MCF 10A (cell line): ENCODE results near the gene DDHD1. TPM values are rescaled to one million over a fixed set of nuclear protein-coding genes. Genes with fewer than 3 reads are reported as not detected.

Experiments used
- BruUV-seq: library from RNA; stranded (reverse); fragments of 400-500 nt; replicated peaks from 2 replicates; lab custom pipeline; 2021; lab: Mats Ljungman, UMichigan
- CTCF ChIA-PET: fragments of 300-600 bp; sonication (Branson Sonifier 250); formaldehyde crosslinking; extraction: SDS; loops from one replicate; lab custom pipeline; 2021; ENCODE audit warnings: antibody characterized with exemption, inconsistent platforms; lab: Yijun Ruan, JAX
- POLR2A ChIA-PET: fragments of 300-600, 350-650 bp; sonication (Branson Sonifier 250); formaldehyde crosslinking; extraction: SDS; loops from one replicate; lab custom pipeline; 2020; ENCODE audit warnings: antibody characterized with exemption, inconsistent platforms; lab: Yijun Ruan, JAX
- DNase-seq: peaks from one replicate; pipeline ENCODE4 v3.0.0-alpha.2; 2018; ENCODE audit not compliant: unreplicated experiment
- H3K27ac Mint-ChIP-seq: one replicate; pipeline ENCODE4 v1.8.0; 2022; ENCODE audit warnings: mild to moderate bottlenecking, low read depth, mixed read lengths; ENCODE audit not compliant: unreplicated experiment
- H3K27me3 Mint-ChIP-seq: one replicate; pipeline ENCODE4 v1.8.0; 2022; ENCODE audit warnings: mixed read lengths; ENCODE audit not compliant: insufficient read depth, unreplicated experiment
- H3K36me3 Mint-ChIP-seq: one replicate; pipeline ENCODE4 v1.8.0; 2022; ENCODE audit warnings: mild to moderate bottlenecking, moderate library complexity, mixed read lengths; ENCODE audit not compliant: insufficient read depth, unreplicated experiment
- H3K4me1 Mint-ChIP-seq: one replicate; pipeline ENCODE4 v1.8.0; 2022; ENCODE audit warnings: mixed read lengths; ENCODE audit not compliant: insufficient read depth, unreplicated experiment
- H3K4me3 Mint-ChIP-seq: one replicate; pipeline ENCODE4 v1.8.0; 2022; ENCODE audit warnings: mild to moderate bottlenecking, moderate library complexity, mixed read lengths; ENCODE audit not compliant: unreplicated experiment
- H3K9me3 Mint-ChIP-seq: one replicate; pipeline ENCODE4 v1.8.0; 2022; ENCODE audit warnings: mixed read lengths; ENCODE audit not compliant: unreplicated experiment
- CTCF ChIP-seq: fragments of 200-600 bp; IDR thresholded peaks from one replicate; pipeline ENCODE4 v1.8.0; 2022; ENCODE audit warnings: antibody characterized with exemption, mild to moderate bottlenecking; ENCODE audit not compliant: unreplicated experiment
- intact Hi-C: fragments of 100-400 bp; cut with micrococcal nuclease; formaldehyde crosslinking; loops from 2 replicates; pipeline ENCODE4 v1.14.1; 2022
- total RNA-seq: library from RNA; stranded (reverse); gene quantifications from 2 replicates; pipeline ENCODE4 v1.2.3, GENCODE V29; 2022

DDHD1 gene
- total RNA-seq, 1 experiment from 2014 or later = 16.3 TPM

DNA sequence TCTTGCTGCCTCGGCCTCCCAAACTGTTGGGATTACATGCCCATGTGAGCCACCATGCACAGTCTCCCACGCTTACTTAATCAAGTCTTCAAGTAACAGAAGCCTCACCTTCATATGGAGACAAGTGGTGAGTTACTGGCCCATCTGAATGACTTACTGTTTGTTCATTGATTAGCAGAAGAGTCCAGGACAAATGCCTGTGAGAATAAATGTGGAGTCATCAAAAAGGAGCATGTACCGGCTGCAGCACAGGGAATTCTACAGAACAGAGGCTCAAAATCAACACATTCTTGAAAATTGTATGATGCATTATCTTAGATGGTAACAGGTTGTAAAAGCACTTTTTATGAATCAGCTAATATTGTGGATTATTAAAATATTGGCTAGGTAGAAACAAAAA lies 129.8 kb downstream of the DDHD1 start:
- intact Hi-C loops = no loop called here
- no TSS peak for BruUV-seq
- ChIA-PET CTCF (interaction anchor here (1.5 kb wide), 1 partner anchor 31 kb away, joined by 3 read pairs; no protein-coding TSS in a partner anchor), POLR2A (interaction anchor here (1.0 kb wide), 1 partner anchor 12 kb away, joined by 6 read pairs; no protein-coding TSS in a partner anchor)
- H3K27ac Mint-ChIP-seq = no peak overlapping the region
- no peaks in the 10 kb centered on the region for H3K36me3 Mint-ChIP-seq
- no peaks in the 10 kb centered on the region for H3K27me3 Mint-ChIP-seq
- TF ChIP-seq CTCF = no peak
- no peak for DNase-seq
- H3K9me3 Mint-ChIP-seq = no peaks in the 10 kb centered on the region
- H3K4me1 Mint-ChIP-seq = no peaks in the 10 kb centered on the region
- no peak overlapping the region for H3K4me3 Mint-ChIP-seq

GRCh38 chr14:53022593-53022992 lies 130.5 kb downstream of the DDHD1 start:
- no TSS peak for BruUV-seq
- intact Hi-C loops = no loop called here
- ChIA-PET POLR2A (interaction anchor here (0.6 to 1.0 kb wide), 2 partner anchors 11 to 1826 kb away, joined by 6 read pairs; no protein-coding TSS in a partner anchor), CTCF (interaction anchor here (0.6 to 1.5 kb wide), 3 partner anchors 32 to 704 kb away, joined by 3 read pairs; no protein-coding TSS in a partner anchor)
- Mint-ChIP-seq H3K27ac (no peak overlapping the region), H3K9me3 (no peaks in the 10 kb centered on the region), H3K4me3 (no peak overlapping the region), H3K4me1 (no peaks in the 10 kb centered on the region), H3K36me3 (no peaks in the 10 kb centered on the region), H3K27me3 (no peaks in the 10 kb centered on the region)
- TF ChIP-seq CTCF = no peak
- DNase-seq = no peak

GRCh38 chr14:53020193-53020932 lies 132.8 kb downstream of the DDHD1 start:
- no peak for TF ChIP-seq CTCF
- Mint-ChIP-seq H3K4me3 (no peak overlapping the region), H3K36me3 (no peaks in the 10 kb centered on the region), H3K4me1 (no peaks in the 10 kb centered on the region), H3K9me3 (no peaks in the 10 kb centered on the region), H3K27ac (no peak overlapping the region), H3K27me3 (no peaks in the 10 kb centered on the region)
- intact Hi-C loops = no loop called here
- POLR2A ChIA-PET = interaction anchor here (0.6 to 1.6 kb wide), 3 partner anchors 14 to 102 kb away, joined by 3 read pairs; no protein-coding TSS in a partner anchor
- no TSS peak for BruUV-seq
- DNase-seq = no peak
- CTCF ChIA-PET = no interaction called here

DNA sequence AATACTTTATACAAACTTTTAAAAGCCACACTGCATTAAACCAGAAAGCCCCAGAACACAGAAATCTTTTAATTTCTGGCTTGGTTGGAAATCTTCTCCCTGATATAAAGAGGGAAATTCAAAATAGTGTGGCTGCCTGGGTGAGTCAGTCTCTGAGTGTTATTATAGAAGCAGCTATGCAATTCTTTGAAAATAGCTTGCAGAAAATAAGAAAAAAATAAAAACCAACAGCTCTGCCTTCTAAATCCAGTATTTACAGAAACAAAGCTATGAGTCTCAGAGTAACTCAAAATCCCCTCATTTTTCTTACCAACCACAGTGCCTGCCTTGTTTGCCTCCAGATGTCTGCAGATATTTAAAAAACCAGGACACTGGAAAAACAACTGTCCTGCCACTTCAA lies 133.7 kb downstream of the DDHD1 start:
- no peak overlapping the region for H3K27ac Mint-ChIP-seq
- POLR2A ChIA-PET = interaction anchor here (0.6 to 1.6 kb wide), 3 partner anchors 13 to 1320 kb away, joined by 3 read pairs; no protein-coding TSS in a partner anchor
- CTCF ChIA-PET = no interaction called here

More for the DNA sequence above, 133.7 kb downstream of the DDHD1 start:
- peaks cover under 1% of the 10 kb centered on the region for H3K4me1 Mint-ChIP-seq
- intact Hi-C loops = no loop called here
- no TSS peak for BruUV-seq
- H3K9me3 Mint-ChIP-seq = no peaks in the 10 kb centered on the region
- DNase-seq = no peak
- no peak for TF ChIP-seq CTCF
- no peaks in the 10 kb centered on the region for H3K36me3 Mint-ChIP-seq
- no peaks in the 10 kb centered on the region for H3K27me3 Mint-ChIP-seq
- H3K4me3 Mint-ChIP-seq = no peak overlapping the region
